ENCODE results near the gene SCYGR1.
"Not testable (repeated sequence)": the region's sequence is repeated elsewhere in the genome, so short reads cannot be mapped to it uniquely, and the experiment has no call there.

Gene SCYGR1
- 0 reads per million in 4 donors for total RNA-seq

- DNase-seq = not testable (repeated sequence)
These were observed at the start of gene SCYGR1 for GRCh38 chr2:227387583-227387982. SCYGR1 (minus strand) TSS chr2:227387949; CDS start chr2:227387949, 0 bp downstream.

- DNase-seq = no peak
These were observed 48.9 kb upstream of the SCYGR1 start for GRCh38 chr2:227436436-227437174.

GRCh38 chr2:227433171-227433570 is 45.4 kb upstream of the SCYGR1 start:
- DNase-seq = no peak

GRCh38 chr2:227430639-227431038 is 42.9 kb upstream of the SCYGR1 start:
- DNase-seq = no peak

GRCh38 chr2:227428731-227429285 is 41.1 kb upstream of the SCYGR1 start:
- DNase-seq = no peak

GRCh38 chr2:227423656-227424499 is 36.1 kb upstream of the SCYGR1 start:
- no peak for DNase-seq

- no peak for DNase-seq
These were observed 32.6 kb upstream of the SCYGR1 start for GRCh38 chr2:227420087-227421052.

- no peak for DNase-seq
These were observed 29.0 kb upstream of the SCYGR1 start for GRCh38 chr2:227416701-227417100.

- DNase-seq = peak in 1 of 5 donors; percentile 30
These were observed 28.0 kb upstream of the SCYGR1 start for GRCh38 chr2:227415538-227416424.

- DNase-seq = no peak
These were observed 27.1 kb upstream of the SCYGR1 start for GRCh38 chr2:227414846-227415245.

GRCh38 chr2:227413371-227413770 is 25.6 kb upstream of the SCYGR1 start:
- DNase-seq = no peak

- DNase-seq = no peak
These were observed 25.1 kb upstream of the SCYGR1 start for GRCh38 chr2:227412877-227413276.

GRCh38 chr2:227411990-227412350 is 24.2 kb upstream of the SCYGR1 start:
- DNase-seq = no peak

- peak in 1 of 5 donors; percentile 49 for DNase-seq
These were observed 23.7 kb upstream of the SCYGR1 start for GRCh38 chr2:227411320-227411989.

- no peak for DNase-seq
These were observed 22.4 kb upstream of the SCYGR1 start for GRCh38 chr2:227410191-227410590.

- no peak for DNase-seq
These were observed 19.9 kb upstream of the SCYGR1 start for GRCh38 chr2:227407591-227408151.

GRCh38 chr2:227406177-227407031 is 18.7 kb upstream of the SCYGR1 start:
- DNase-seq = no peak

GRCh38 chr2:227404585-227405271 is 17.0 kb upstream of the SCYGR1 start:
- DNase-seq = no peak

- DNase-seq = no peak
These were observed 15.2 kb upstream of the SCYGR1 start for GRCh38 chr2:227402959-227403358.

Data from T-helper 1 cell (primary cell).